ENCODE results near the gene PAPPA2. TPM values are rescaled to one million over a fixed set of nuclear protein-coding genes. Genes with fewer than 3 reads are reported as not detected.

PAPPA2 gene
- total RNA-seq, 1 experiment from 2014 or later = not detected

GRCh38 chr1:176791906-176792305, 328.9 kb downstream of the PAPPA2 start:
- no peaks in the 10 kb centered on the region; the same call in 1 of the 2 replicates for H3K9me2 ChIP-seq (ENCODE audit: insufficient read depth)
- no peak overlapping the region for H2AFZ ChIP-seq
- H3K27me3 ChIP-seq (ENCODE audit: insufficient read depth, low read depth) = peaks cover 4% of the 10 kb centered on the region; the same call in 1 of the 2 replicates
- no peaks in the 10 kb centered on the region for H4K20me1 ChIP-seq (ENCODE audit: insufficient read depth)
- intact Hi-C loops (cut with micrococcal nuclease; ENCODE audit: unreplicated experiment) = no loop called here
- H3K27ac ChIP-seq = no peak overlapping the region
- no peaks in the 10 kb centered on the region for H3K9me3 ChIP-seq (ENCODE audit: insufficient read depth, low read depth)
- no peaks in the 10 kb centered on the region for H3F3A ChIP-seq (ENCODE audit: insufficient read depth, low read depth)
- BruUV-seq (replicated peaks) = no TSS peak
- H3K4me3 ChIP-seq = no peak overlapping the region
- POLR2A ChIA-PET (ENCODE audit: unreplicated experiment) = no interaction called here
- no peak for TF ChIP-seq EZH2 (IDR thresholded peaks at IDR 0.05; ENCODE audit: low read depth)
- no peaks in the 10 kb centered on the region for H3K79me2 ChIP-seq (ENCODE audit: low read depth)
- H3K4me1 ChIP-seq (replicated peaks; ENCODE audit: insufficient read depth) = no peaks in the 10 kb centered on the region
- no peak for DNase-seq
- no peaks in the 10 kb centered on the region for H3K36me3 ChIP-seq (ENCODE audit: low read depth)
- H3K4me2 ChIP-seq = no peak overlapping the region
- CTCF ChIA-PET = no interaction called here

- no peak for DNase-seq
- Histone ChIP-seq H3K4me2 (no peak overlapping the region), H2AFZ (no peak overlapping the region), H3K79me2 (ENCODE audit: low read depth) (no peaks in the 10 kb centered on the region), H3K4me1 (replicated peaks; ENCODE audit: insufficient read depth) (no peaks in the 10 kb centered on the region), H3F3A (ENCODE audit: insufficient read depth, low read depth) (no peaks in the 10 kb centered on the region), H3K36me3 (ENCODE audit: low read depth) (no peaks in the 10 kb centered on the region), H3K4me3 (no peak overlapping the region), H4K20me1 (ENCODE audit: insufficient read depth) (no peaks in the 10 kb centered on the region), H3K27me3 (ENCODE audit: insufficient read depth, low read depth) (no peaks in the 10 kb centered on the region), H3K9me3 (ENCODE audit: insufficient read depth, low read depth) (no peaks in the 10 kb centered on the region), H3K27ac (no peak overlapping the region), H3K9me2 (ENCODE audit: insufficient read depth) (no peaks in the 10 kb centered on the region)
- intact Hi-C loops (cut with micrococcal nuclease; ENCODE audit: unreplicated experiment) = no loop called here
- no peak for TF ChIP-seq EZH2 (IDR thresholded peaks at IDR 0.05; ENCODE audit: low read depth)
- TF ChIP-seq, protein P1, sequence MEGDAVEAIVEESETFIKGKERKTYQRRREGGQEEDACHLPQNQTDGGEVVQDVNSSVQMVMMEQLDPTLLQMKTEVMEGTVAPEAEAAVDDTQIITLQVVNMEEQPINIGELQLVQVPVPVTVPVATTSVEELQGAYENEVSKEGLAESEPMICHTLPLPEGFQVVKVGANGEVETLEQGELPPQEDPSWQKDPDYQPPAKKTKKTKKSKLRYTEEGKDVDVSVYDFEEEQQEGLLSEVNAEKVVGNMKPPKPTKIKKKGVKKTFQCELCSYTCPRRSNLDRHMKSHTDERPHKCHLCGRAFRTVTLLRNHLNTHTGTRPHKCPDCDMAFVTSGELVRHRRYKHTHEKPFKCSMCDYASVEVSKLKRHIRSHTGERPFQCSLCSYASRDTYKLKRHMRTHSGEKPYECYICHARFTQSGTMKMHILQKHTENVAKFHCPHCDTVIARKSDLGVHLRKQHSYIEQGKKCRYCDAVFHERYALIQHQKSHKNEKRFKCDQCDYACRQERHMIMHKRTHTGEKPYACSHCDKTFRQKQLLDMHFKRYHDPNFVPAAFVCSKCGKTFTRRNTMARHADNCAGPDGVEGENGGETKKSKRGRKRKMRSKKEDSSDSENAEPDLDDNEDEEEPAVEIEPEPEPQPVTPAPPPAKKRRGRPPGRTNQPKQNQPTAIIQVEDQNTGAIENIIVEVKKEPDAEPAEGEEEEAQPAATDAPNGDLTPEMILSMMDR (conservative IDR thresholded peaks at IDR 0.05) = no peak
- ChIA-PET POLR2A (ENCODE audit: unreplicated experiment) (no interaction called here), CTCF (no interaction called here)
- BruUV-seq (replicated peaks) = no TSS peak
These were observed 332.0 kb downstream of the PAPPA2 start for GRCh38 chr1:176794897-176795508.

DNA sequence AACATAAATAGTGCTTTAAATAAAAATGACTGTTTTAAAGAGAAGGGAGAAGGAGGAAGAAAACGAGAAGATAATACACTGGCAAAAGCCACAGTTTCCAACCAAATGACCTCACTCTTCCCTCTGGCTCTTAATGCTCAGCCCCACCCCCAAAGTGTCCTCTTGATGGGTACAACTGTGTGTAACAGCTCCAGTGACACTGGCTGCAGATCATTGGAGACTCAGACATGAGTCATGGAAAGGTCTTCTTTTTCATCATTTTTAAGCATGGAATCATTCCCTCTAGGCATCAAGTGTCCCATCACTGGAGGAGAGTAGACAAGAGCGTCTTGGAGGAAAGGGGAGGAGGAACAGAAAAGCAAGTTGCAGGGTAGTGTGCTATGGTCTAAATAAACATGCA, 333.0 kb downstream of the PAPPA2 start:
- Histone ChIP-seq H3K27me3 (ENCODE audit: insufficient read depth, low read depth) (no peaks in the 10 kb centered on the region), H3K4me1 (replicated peaks; ENCODE audit: insufficient read depth) (no peaks in the 10 kb centered on the region), H4K20me1 (ENCODE audit: insufficient read depth) (no peaks in the 10 kb centered on the region), H3K27ac (no peak overlapping the region), H3K4me3 (no peak overlapping the region), H3K9me2 (ENCODE audit: insufficient read depth) (no peaks in the 10 kb centered on the region), H3F3A (ENCODE audit: insufficient read depth, low read depth) (no peaks in the 10 kb centered on the region), H3K79me2 (ENCODE audit: low read depth) (no peaks in the 10 kb centered on the region), H2AFZ (no peak overlapping the region), H3K4me2 (no peak overlapping the region), H3K9me3 (ENCODE audit: insufficient read depth, low read depth) (no peaks in the 10 kb centered on the region), H3K36me3 (ENCODE audit: low read depth) (no peaks in the 10 kb centered on the region)
- ChIA-PET CTCF (no interaction called here), POLR2A (ENCODE audit: unreplicated experiment) (no interaction called here)
- TF ChIP-seq EZH2 (IDR thresholded peaks at IDR 0.05; ENCODE audit: low read depth) = no peak
- TF ChIP-seq, protein P1 (conservative IDR thresholded peaks at IDR 0.05) = no peak
- intact Hi-C loops (cut with micrococcal nuclease; ENCODE audit: unreplicated experiment) = no loop called here
- no peak for DNase-seq
- no TSS peak for BruUV-seq (replicated peaks)

GRCh38 chr1:176796583-176796982, 333.6 kb downstream of the PAPPA2 start:
- no peaks in the 10 kb centered on the region for H3K9me3 ChIP-seq (ENCODE audit: insufficient read depth, low read depth)
- no peaks in the 10 kb centered on the region for H4K20me1 ChIP-seq (ENCODE audit: insufficient read depth)
- no peak overlapping the region for H3K4me2 ChIP-seq
- no peaks in the 10 kb centered on the region for H3K79me2 ChIP-seq (ENCODE audit: low read depth)
- no peaks in the 10 kb centered on the region for H3K36me3 ChIP-seq (ENCODE audit: low read depth)
- H3K9me2 ChIP-seq (ENCODE audit: insufficient read depth) = no peaks in the 10 kb centered on the region
- H3F3A ChIP-seq (ENCODE audit: insufficient read depth, low read depth) = no peaks in the 10 kb centered on the region
- no peak overlapping the region for H2AFZ ChIP-seq
- CTCF ChIA-PET = no interaction called here
- DNase-seq = no peak
- intact Hi-C loops (cut with micrococcal nuclease; ENCODE audit: unreplicated experiment) = no loop called here
- no peaks in the 10 kb centered on the region for H3K27me3 ChIP-seq (ENCODE audit: insufficient read depth, low read depth)
- no TSS peak for BruUV-seq (replicated peaks)
- POLR2A ChIA-PET (ENCODE audit: unreplicated experiment) = no interaction called here
- H3K27ac ChIP-seq = no peak overlapping the region
- no peaks in the 10 kb centered on the region for H3K4me1 ChIP-seq (replicated peaks; ENCODE audit: insufficient read depth)
- H3K4me3 ChIP-seq = no peak overlapping the region
- no peak for TF ChIP-seq EZH2 (IDR thresholded peaks at IDR 0.05; ENCODE audit: low read depth)
- TF ChIP-seq, protein P1 (conservative IDR thresholded peaks at IDR 0.05) = no peak

Data from PC-9 (cell line).